OCI-LY3 (cell line): ENCODE data around the gene VPS41.
A peak's percentile ranks its signal among the peaks of the same experiment; 100 is the strongest.

Experiments used
- H2AFZ ChIP-seq: fragments of 200-600, 300-600 bp; shearing (Covaris generic); 2 replicates; pipeline ENCODE4 v1.6.0; 2014; ENCODE audit warnings: antibody characterized with exemption, low read depth, low read length
- H3K27ac ChIP-seq: fragments of 200-600, 300-600 bp; sonication (generic); 2 replicates; pipeline ENCODE4 v1.5.1; 2014; ENCODE audit warnings: mild to moderate bottlenecking, low read length, moderate library complexity, mixed read lengths
- H3K27me3 ChIP-seq: fragments of 200-600, 300-600 bp; sonication (generic); 2 replicates; pipeline ENCODE4 v1.6.1; 2014; ENCODE audit warnings: low read depth, low read length, mixed read lengths
- H3K36me3 ChIP-seq: fragments of 200-600, 300-600 bp; sonication (generic); replicated peaks from 2 replicates; pipeline ENCODE3; 2014; ENCODE audit warnings: low read depth, low read length, mixed read lengths
- H3K4me1 ChIP-seq: fragments of 300-600, 200-600 bp; sonication (generic); 2 replicates; pipeline ENCODE4 v1.6.1; 2014; ENCODE audit warnings: low read length, mixed read lengths
- H3K4me2 ChIP-seq: fragments of 200-600, 300-600 bp; sonication (generic); 2 replicates; pipeline ENCODE4 v1.6.1; 2014; ENCODE audit warnings: low read length, mixed read lengths
- H3K4me3 ChIP-seq: fragments of 300-600, 200-600 bp; sonication (generic); 2 replicates; pipeline ENCODE4 v1.5.1; 2014; ENCODE audit warnings: antibody characterized with exemption, mild to moderate bottlenecking, low read length, moderate library complexity
- H3K79me2 ChIP-seq: fragments of 300-600, 200-600 bp; shearing (Covaris generic); 2 replicates; pipeline ENCODE4 v1.6.1; 2014; ENCODE audit warnings: mild to moderate bottlenecking, low read length, mixed read lengths
- H3K9ac ChIP-seq: fragments of 300-600, 200-600 bp; shearing (Covaris generic); 2 replicates; pipeline ENCODE4 v1.6.0; 2014; ENCODE audit warnings: mild to moderate bottlenecking, low read length, moderate library complexity
- H3K9me3 ChIP-seq: fragments of 200-600, 300-600 bp; shearing (Covaris generic); 2 replicates; pipeline ENCODE4 v1.6.1; 2014; ENCODE audit warnings: low read length, mixed read lengths; ENCODE audit not compliant: insufficient read depth
- H4K20me1 ChIP-seq: fragments of 200-600, 300-600 bp; sonication (generic); 2 replicates; pipeline ENCODE4 v1.6.1; 2016; ENCODE audit warnings: low read length, mixed read lengths; ENCODE audit not compliant: insufficient read depth
- CTCF ChIP-seq: fragments of 200-600, 300-600 bp; sonication (generic); IDR thresholded peaks from 2 replicates; pipeline ENCODE4 v1.5.1; 2014; ENCODE audit warnings: antibody characterized with exemption, low read length, low read depth
- EZH2phosphoT487 ChIP-seq: fragments of 200-600 bp; shearing (Covaris generic); IDR thresholded peaks from 2 replicates; pipeline ENCODE4 v1.6.1; 2018; ENCODE audit warnings: antibody characterized with exemption, mixed run types, low read depth

Gene VPS41

GRCh38 chr7:38908759-38909335 lies at the start of gene VPS41:
TSS of gene VPS41 (minus strand) at chr7:38909191. CDS start at chr7:38909174, 17 bp downstream.
- peaks cover 11% of the 10 kb centered on the region for H3K36me3 ChIP-seq
- peak within 1 kb of the TSS; percentile 11 for H3K27ac ChIP-seq
- no peak for TF ChIP-seq EZH2phosphoT487
- TF ChIP-seq CTCF: no peak
- H3K9ac ChIP-seq: peak within 1 kb of the TSS; percentile 57
- no peaks in the 10 kb centered on the region for H4K20me1 ChIP-seq
- H3K79me2 ChIP-seq: peaks cover 43% of the 10 kb centered on the region
- no peaks in the 10 kb centered on the region for H3K9me3 ChIP-seq
- no peaks in the 10 kb centered on the region for H3K27me3 ChIP-seq
- peak within 1 kb of the TSS; percentile 76 for H3K4me3 ChIP-seq
- peak within 1 kb of the TSS; percentile 77 for H3K4me2 ChIP-seq
- H2AFZ ChIP-seq: peak within 1 kb of the TSS; percentile 59; the same call in 1 of the 2 replicates
- H3K4me1 ChIP-seq: peaks cover 43% of the 10 kb centered on the region

- Histone ChIP-seq H3K36me3 (no peaks in the 10 kb centered on the region), H3K9me3 (no peaks in the 10 kb centered on the region), H3K79me2 (no peaks in the 10 kb centered on the region), H4K20me1 (no peaks in the 10 kb centered on the region), H3K4me1 (no peaks in the 10 kb centered on the region), H3K9ac (no peak overlapping the region), H2AFZ (no peak overlapping the region), H3K27ac (no peak overlapping the region), H3K27me3 (peaks cover 11% of the 10 kb centered on the region; the same call in 1 of the 2 replicates), H3K4me2 (no peak overlapping the region), H3K4me3 (no peak overlapping the region)
- TF ChIP-seq EZH2phosphoT487 (no peak), CTCF (no peak)
Measured at GRCh38 chr7:38955892-38956291, 46.9 kb upstream of the VPS41 start.

- peaks cover 11% of the 10 kb centered on the region; the same call in 1 of the 2 replicates for H3K27me3 ChIP-seq
Measured at GRCh38 chr7:38953971-38954370, 45.0 kb upstream of the VPS41 start.

GRCh38 chr7:38953227-38953626 lies 44.2 kb upstream of the VPS41 start:
- Histone ChIP-seq H3K4me3 (no peak overlapping the region), H2AFZ (no peak overlapping the region), H3K79me2 (no peaks in the 10 kb centered on the region), H3K27ac (no peak overlapping the region), H3K9me3 (no peaks in the 10 kb centered on the region), H3K27me3 (peaks cover 11% of the 10 kb centered on the region; the same call in 1 of the 2 replicates), H3K9ac (no peak overlapping the region), H3K36me3 (no peaks in the 10 kb centered on the region), H3K4me2 (no peak overlapping the region), H4K20me1 (no peaks in the 10 kb centered on the region), H3K4me1 (peaks cover 6% of the 10 kb centered on the region)
- no peak for TF ChIP-seq EZH2phosphoT487

More at GRCh38 chr7:38953971-38954370, 45.0 kb upstream of the VPS41 start:
- H3K36me3 ChIP-seq: no peaks in the 10 kb centered on the region
- H3K4me2 ChIP-seq: no peak overlapping the region
- H3K27ac ChIP-seq: no peak overlapping the region
- H3K4me3 ChIP-seq: no peak overlapping the region
- no peak overlapping the region for H2AFZ ChIP-seq
- H3K79me2 ChIP-seq: no peaks in the 10 kb centered on the region
- no peaks in the 10 kb centered on the region for H4K20me1 ChIP-seq
- TF ChIP-seq EZH2phosphoT487 (no peak), CTCF (no peak)
- no peaks in the 10 kb centered on the region for H3K9me3 ChIP-seq
- no peak overlapping the region for H3K9ac ChIP-seq
- peaks cover 6% of the 10 kb centered on the region for H3K4me1 ChIP-seq
